SK-MEL-5 (cell line): ENCODE results near the gene ACAP3. TPM values are rescaled to one million over a fixed set of nuclear protein-coding genes. Genes with fewer than 3 reads are reported as not detected.

Source experiments
- DNase-seq: peaks from one replicate; pipeline ENCODE4 v3.0.0-alpha.2; 2016; ENCODE audit warnings: low read depth, low spot score
- in situ Hi-C: cut with HindIII; loops from 2 replicates; pipeline ENCODE4 v1.10.0; 2016; ENCODE audit warnings: low sequenced_read_pairs, high pct_unique_total_duplicates, low pct_unique_long_range_greater_than_20kb
- total RNA-seq: library from RNA; depleted of rRNA; stranded (reverse); fragments of >200 nt; shearing (Covaris generic); gene quantifications from 2 replicates; pipeline ENCODE4 v1.2.3, GENCODE V29; 2014

ACAP3 gene
- total RNA-seq, 1 experiment from 2014 or later, result 14.5 TPM

DNA sequence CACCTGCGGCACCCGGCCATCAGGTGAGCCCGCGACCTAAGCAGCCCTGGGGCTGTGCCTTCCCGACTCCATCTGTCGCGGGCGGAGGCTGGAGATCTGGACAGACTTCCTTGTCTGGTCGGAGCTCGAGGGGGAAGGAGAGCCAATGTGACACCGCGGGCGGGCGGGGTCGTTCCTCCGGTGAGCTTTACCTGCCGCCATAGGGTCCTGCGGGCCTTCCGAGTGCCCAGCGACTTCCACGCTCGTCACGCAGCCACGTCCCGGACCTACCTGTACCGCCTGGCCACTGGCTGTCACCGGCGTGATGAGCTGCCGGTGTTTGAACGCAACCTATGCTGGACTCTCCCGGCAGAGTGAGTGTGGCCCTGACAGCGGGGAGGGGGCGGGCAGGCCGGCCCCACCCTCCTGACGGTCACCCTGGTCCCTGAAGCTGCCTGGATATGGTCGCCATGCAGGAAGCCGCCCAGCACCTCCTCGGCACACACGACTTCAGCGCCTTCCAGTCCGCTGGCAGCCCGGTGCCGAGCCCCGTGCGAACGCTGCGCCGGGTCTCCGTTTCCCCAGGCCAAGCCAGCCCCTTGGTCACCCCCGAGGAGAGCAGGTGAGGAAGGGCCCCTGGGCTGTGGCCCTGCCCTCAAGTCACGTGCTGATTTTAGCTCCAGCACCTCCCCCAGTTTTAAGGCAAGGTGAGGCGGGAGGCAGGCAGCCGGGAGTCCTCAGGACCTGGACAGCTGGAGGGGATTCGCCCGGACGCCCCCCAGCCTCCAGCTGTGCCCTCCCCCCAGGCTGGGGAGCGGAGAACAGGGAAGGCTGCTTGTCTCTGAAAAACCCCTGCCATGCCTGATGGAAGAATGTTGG lies 1.8 kb upstream of the ACAP3 start:
- no peak for DNase-seq
- in situ Hi-C loops, result no loop called here

DNA sequence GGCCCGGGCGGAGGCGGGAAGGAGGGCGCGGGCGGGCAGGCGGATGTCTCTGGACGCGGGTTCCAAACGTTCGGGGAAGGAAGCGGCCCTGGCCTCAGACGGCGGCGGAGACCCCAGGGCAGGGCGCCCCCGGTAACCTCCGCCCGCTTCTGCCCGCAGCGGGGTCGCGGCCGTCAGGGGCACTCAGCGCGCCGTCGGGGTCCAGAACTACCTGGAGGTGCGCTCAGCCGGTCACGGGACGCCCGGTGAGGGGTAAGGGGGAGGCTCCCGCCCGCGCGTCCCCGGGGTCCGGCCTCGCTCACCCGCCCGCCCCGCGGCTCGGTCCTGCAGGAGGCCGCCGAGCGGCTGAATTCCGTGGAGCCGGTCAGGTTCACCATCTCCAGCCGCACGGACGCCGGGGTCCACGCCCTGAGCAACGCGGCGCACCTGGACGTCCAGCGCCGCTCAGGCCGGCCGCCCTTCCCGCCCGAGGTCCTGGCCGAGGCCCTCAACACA lies 1.1 kb upstream of the ACAP3 start:
- in situ Hi-C loops, result no loop called here
- DNase-seq, result no peak

DNA sequence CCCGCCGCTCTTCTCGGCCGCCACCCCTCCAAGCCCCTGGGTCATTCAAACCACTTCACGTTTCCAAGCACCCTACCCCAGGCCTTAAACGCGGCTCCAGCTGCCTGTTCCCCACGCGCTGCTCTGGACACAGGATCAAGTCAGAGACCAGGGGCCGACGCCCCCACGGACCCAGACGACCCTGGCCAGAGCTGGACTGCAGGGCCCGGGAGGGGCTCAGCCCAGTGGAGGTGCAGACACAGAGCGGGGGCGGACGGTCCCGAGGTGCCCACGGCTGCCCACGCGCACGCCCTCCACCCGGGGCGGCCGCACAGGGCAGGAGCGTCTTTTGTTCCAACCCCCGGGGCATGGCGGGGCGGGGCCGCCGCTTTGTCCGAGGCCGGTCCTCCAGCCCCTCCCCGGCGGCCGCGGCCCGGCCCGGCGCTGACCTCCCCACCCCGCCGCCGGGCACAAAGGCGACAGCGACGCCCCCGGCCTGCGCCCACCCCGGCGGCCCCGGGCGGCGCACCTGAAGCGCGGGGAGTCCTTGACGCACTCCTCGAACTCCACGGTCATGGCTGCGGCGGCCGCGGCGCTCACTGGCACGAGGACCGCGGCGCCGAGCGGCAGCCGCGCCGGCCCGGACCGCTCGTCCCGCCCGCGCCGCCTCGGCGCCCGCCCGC lies 338 bp downstream of the ACAP3 start:
- no peak for DNase-seq
- in situ Hi-C loops, result no loop called here

DNA sequence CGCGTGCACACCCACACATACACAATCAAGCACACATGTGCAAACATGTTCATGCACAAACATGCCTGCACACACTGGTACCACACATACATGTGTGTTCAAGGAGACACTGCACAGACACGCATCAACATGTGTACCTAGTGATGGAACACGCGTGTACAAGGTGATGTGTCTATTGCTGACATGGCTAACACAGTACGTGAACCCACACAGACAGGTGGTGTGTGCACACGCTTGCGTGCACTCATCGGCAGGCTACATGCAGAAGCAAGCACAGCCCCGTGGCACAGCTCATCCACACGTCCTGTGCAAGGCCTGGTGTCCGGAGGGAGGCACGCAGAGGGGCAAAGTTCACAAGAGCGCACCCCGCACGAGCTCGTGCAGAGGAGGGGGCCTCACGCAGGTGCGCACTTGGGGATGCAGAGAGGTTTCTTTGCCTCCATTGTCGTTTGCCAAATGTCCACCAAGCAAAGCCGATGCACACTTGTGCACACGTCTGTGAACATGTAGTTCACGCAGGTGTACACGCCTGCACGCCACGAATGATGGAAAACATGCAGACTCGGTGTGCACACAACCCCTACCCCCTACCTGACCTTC lies 969 bp downstream of the ACAP3 start:
- in situ Hi-C loops, result no loop called here
- no peak for DNase-seq

DNA sequence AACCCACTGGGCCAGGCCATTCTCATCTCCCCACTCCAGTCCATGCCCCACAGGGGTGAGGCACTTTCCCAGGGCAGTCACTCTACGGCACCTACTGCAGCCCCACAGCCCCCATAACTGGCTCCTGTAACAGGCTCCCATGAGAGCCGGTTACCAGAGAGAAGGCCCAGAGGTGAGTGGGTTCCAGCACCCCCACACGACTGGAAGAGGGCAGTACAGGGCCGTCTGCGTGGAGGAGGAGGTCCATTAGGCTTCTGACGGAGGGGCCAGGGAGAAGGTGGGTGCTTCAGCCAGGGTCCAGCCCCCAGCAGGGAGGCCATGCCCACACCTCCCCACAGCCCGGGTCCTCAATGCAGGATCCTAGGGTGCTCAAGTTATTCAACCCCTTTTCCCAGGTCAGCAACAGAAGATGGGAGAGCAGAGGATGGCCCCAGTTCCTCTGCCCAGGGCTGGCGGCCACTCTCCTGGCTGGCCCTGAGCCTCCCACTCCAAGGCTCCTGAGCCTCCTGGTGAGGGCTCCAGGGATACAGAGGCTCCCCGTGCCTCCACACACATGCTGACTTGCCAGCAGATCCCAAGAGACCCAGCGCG lies 1.6 kb downstream of the ACAP3 start:
- in situ Hi-C loops, result no loop called here
- DNase-seq, result no peak

DNA sequence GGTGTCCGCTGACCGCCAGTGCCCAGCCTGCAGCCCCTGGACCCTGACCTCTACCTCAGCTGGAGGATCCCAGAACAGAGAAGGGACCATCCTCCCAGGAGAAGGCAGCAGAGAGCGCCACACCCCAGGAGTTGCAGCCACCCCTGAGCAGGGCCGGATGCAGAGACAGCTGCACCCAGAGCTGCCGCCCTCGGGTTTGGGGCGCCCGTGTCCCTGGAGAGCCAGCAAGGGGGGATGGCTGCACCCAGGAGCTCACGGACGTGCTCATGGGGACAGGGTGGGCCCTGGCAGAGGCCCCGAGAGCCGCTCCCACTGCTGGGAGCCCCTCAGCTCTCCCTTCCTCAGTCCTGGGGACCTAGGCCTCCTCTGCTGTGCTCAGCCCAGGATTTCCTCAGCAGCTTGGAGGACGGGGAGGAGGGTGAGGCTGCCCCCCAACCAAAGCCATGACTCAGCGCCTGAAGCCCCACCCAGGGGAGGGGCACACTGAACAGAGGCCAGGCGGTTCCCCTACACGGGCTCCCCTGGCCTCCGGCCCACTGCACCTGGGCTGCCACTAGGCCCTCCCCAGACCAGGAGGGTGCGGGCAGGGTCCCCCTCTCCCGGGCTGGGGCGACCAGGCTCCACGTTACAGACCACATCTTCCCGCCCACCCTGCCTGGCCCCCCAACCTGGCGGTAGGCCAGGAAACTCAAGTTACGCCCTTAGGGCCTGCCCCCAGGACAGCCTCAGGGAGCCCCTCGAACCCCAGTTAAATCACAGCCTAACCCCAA lies 2.2 kb downstream of the ACAP3 start:
- in situ Hi-C loops, result no loop called here
- no peak for DNase-seq

DNA sequence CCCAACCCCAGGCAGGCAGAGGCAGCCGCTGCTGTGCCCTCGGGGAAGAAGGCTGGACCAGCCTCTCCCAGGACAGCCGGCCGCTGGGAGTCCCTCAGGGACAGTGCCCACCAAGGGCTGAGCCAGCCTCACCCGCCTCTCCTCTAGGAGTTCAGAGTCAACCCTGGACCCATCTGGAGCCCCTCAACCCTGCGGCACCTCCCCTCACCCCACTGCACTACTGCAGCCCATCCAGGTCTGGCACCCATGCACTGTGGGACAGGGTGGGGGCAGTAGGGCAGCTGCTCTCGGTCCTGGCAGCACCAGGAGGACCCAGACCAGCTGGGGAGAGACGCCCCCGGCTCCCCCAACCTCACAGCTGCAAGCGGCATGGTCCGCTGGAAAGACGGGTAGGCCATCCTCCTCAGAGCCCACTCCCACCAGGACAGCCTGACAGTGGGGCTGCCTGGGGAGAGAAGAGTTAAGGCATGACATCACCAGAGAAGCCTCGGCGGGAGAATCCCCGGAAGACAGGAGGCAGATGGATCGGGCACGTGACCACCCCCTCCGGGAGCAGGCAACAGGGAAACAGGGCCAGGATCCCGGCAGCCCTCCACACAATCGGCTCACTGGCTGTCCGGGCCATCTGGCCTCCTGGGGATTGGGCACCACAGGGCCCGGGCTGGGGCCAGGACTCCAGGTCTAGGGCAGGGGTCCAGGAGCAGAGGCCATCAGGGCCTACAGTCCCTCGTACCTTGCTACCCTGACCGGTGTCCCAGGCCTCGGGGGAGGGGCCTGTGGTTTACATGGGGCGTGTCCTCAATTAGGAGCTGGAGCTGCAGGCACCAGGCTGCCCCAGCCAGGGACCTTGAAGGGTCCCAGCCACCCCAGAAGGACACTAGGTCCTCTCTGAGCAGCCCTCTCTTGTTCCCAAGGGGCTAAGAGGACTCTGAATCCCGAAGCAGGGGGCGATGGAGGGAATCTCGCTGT lies 3.1 kb downstream of the ACAP3 start:
- peak; percentile 74 for DNase-seq
- in situ Hi-C loops, result no loop called here

DNA sequence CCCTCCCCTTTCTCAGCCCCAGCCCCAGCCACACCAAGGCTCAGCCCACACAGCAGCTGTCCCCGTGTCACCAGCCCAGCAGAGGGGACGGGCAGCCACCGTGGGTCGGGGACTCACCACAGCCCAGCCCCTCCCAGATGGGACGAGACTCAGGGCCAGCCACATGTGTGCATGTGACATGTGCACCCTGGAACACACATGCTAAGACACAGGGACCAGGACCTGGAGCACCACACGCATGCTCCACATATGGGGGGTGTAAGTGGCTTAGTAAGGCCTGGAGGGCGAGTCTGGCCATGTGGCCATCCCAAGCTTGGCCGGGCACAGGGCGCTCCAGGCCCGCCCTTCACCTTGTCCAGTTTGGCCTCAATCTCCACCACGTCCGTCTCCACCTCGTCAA lies 4.0 kb downstream of the ACAP3 start:
- in situ Hi-C loops, result no loop called here
- DNase-seq, result no peak

DNA sequence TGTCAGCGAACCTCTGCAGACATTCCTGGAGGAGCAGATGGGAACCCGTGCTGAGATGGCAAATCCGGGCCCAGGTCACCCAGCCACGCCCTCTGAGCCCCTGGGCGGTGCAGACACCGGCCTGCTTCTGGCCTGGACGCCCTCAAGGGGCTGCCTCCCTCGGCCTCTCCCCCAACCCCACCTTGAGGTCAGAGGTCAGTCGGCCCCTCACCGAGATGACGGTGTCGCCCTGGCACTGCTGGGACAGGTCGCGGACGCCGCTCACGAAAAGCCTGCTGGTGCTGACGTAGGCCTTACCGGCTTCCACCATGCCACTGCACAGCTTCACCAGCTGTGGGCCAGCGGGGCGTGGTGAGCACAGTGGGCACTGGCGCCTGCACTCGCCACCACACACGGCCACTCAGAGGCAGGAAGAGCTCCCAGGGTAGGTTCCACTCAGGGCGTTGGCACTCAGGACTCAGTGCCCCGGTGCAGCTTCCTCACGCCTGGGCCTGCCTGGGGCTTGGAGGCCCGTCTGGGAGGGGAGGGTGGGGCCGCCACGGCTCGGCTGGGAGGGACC lies 4.7 kb downstream of the ACAP3 start:
- in situ Hi-C loops, result no loop called here
- DNase-seq, result no peak

DNA sequence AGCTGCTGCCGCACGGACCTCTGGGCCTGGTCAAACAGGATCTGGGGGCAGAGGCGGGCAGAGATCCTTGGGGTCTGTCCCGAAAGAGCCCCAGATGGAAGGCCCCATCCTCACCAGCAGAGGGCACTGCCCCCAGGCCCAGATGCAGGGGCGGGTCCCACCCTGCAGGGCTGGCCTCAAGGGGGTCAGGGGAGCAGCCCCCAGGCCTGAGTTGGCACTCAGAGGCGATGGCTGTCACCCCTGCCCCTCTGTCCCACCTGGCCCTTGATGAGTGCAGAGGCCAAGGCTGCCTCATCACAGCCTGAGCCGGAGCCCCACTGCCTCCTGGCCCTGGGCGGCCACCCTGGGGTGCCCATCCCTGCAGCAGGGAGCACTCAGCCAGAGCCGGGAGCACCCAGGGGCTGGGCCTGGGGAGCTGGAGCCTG lies 5.7 kb downstream of the ACAP3 start:
- in situ Hi-C loops, result no loop called here
- no peak for DNase-seq

DNA sequence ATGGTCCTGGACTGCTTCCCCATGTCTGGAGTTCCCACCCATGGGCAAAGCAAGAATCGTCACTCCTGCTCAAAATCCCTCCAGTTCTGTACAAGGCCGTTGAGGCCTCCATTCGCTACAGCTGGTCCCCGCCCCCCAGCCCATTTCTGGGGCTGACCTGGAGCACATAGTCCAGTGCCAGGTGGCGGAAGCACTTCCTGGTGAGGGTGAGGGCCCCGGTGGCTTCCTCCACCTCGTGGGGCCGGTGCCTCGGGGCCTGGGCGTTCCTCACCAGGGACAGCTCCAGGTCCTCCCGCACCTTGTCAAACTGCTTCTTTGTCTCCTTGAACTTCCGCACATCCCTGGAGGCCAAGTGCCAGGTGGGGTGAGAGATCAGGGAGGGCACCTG lies 7.4 kb downstream of the ACAP3 start:
- in situ Hi-C loops, result no loop called here
- no peak for DNase-seq

DNA sequence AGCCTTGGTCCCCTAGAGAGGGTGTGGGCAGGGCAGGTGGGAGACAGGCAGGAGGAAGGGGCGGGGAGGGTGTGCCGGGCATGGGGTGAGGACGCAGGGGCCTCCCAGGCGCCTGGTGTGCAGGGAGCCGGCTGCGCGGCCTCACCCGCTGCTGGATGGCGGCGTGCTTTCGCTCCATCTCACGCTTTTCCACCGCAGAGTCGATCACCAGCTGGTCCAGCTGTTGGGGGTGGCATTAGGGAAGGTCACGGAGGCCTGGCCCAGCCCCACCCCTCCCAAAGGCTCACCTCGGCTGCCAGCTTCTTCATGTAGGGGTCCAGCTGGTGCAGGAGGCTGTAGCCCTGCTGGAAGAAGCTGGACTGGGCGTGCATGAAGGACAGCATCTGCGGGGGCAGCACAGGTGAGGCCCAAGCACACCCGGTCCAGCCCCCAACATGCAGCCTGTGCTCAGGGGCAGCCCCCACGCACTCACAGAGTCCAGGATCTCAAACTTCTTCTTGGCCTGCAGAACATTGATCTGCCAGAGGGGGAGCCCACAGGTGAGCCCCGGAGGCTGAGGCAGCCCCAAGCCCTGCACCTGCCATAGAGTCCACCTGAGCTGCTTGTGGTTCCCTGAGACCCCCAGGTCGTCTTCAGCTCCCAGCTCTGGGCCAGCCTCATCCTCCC lies 7.9 kb downstream of the ACAP3 start:
- in situ Hi-C loops, result no loop called here

DNA sequence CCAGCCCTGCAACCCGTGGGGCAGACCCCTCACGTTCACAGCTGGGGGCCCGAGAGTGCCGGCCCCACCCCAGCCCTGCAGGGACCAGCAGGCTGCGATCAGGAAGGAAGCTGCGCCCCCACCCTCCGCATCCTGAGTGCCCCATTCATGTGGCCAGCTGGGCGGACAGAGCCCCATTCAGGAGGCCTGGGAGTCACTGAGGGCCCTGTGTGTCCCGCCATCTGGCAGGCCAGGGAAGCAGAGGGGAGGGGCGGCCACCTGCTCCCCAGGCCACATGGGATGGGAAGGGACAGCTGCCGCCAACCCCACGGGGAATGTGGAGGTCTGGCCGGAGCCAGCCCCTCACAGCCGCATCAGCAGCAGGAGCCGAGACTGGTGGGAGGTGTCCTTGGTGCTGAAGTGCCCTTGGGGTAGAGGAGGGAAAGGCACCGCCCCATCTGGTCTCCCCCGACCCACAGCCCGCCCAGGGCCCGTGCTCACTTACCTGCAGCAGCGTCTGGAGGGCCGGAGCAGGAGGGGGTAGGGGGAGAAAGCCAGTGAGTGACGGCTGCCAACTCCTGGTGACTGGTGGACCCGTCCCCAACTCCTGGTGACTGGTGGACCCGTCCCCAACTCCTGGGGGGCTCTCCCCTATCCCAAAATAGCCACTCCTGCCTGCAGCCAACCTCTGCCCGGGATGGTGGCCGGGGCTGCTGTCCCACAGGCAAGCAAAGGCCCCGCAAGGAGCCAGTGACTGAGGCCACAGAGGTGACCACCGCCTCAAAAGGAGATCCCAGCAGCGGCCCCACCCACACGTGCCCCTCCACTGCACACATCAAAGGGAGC lies 8.7 kb downstream of the ACAP3 start:
- in situ Hi-C loops, result no loop called here
- peak; percentile 46 for DNase-seq

More for the DNA sequence above, 7.9 kb downstream of the ACAP3 start:
- no peak for DNase-seq

DNA sequence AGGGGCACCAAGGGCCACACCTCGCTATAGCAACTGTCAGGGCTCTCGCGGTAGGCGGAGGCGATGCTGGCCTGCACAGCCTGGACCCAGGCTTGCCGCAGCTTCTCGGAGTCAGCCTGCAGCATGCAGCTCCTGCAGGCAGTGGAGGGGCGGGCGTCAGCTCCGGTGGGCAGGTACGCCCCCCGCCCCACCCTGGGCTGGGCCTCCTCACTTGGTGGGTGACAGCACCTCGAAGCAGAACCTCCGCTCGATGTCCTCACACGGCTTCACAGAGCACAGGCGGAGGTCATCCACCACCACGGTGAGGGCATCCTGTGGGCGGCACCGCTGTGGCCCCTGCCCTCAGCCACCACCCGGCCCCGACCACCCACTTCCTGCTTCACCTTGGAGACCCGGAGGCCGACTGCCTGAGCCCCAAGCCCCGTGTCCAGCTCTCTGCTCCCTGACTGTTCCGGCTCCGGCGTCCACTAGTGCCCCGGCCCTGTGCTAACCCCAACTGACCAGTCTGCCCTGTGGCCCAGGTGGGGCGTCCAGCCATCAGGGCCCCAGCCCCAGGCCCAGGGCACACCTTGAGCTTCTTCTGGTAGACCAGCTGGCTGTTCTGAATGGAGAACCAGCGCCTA lies 9.8 kb downstream of the ACAP3 start:
- in situ Hi-C loops, result no loop called here

More for the DNA sequence above, 9.8 kb downstream of the ACAP3 start:
- no peak for DNase-seq
